ENCODE results near the gene SULT4A1. TPM values are rescaled to one million over a fixed set of nuclear protein-coding genes. Genes with fewer than 3 reads are reported as not detected.

The SULT4A1 gene
- total and polyA plus RNA-seq, 10 of the 15 experiments (the other 5 are each of a cell fraction or from before 2014, with no cell fraction given): not detected

- TF ChIP-seq E2F8 (IDR thresholded peaks at IDR 0.05; ENCODE audit: low read depth, partially characterized antibody) (no peak), POLR2AphosphoS2 (IDR thresholded peaks at IDR 0.05; ENCODE audit: low read depth, low read length) (no peak), SKIL (IDR thresholded peaks at IDR 0.05; ENCODE audit: low read depth, poor library complexity, severe bottlenecking) (no peak), ATF2 (IDR thresholded peaks at IDR 0.05; ENCODE audit: low read length) (no peak), CHD4 (IDR thresholded peaks at IDR 0.05) (no peak), SREBF2 (IDR thresholded peaks at IDR 0.05; ENCODE audit: low read length) (no peak), RCOR1 (conservative IDR thresholded peaks at IDR 0.05; ENCODE audit: low read depth, low read length) (no peak), BRCA1 (IDR thresholded peaks at IDR 0.05; ENCODE audit: low read depth, low read length) (no peak), DPF2 (IDR thresholded peaks at IDR 0.05) (no peak), PRDM15 (CRISPR knock-in tag; IDR thresholded peaks at IDR 0.05) (no peak), FOS (IDR thresholded peaks at IDR 0.05; ENCODE audit: borderline replicate concordance, extremely low read depth, insufficient read length) (no peak), MLLT1 (IDR thresholded peaks at IDR 0.05) (no peak), ESRRA (IDR thresholded peaks at IDR 0.05; ENCODE audit: low read length) (no peak), BMI1 (IDR thresholded peaks at IDR 0.05; ENCODE audit: borderline replicate concordance) (no peak), ZZZ3 (IDR thresholded peaks at IDR 0.05; ENCODE audit: control insufficient read depth, insufficient read length, low read depth) (no peak), IRF3 (IDR thresholded peaks at IDR 0.05) (no peak)
These were observed 59.3 kb downstream of the SULT4A1 start (continued) for GRCh38 chr22:43802897-43803495.

Data from GM12878 (cell line).